IPS-NIHi11 (cell line): ENCODE results near the gene PALM.
"Not testable (repeated sequence)": the region's sequence is repeated elsewhere in the genome, so short reads cannot be mapped to it uniquely, and the experiment has no call there.

Source experiments
- DNase-seq: peaks from one replicate; pipeline ENCODE4 v3.0.0; 2012; ENCODE audit warnings: mixed read lengths, low spot score

Gene PALM

DNA sequence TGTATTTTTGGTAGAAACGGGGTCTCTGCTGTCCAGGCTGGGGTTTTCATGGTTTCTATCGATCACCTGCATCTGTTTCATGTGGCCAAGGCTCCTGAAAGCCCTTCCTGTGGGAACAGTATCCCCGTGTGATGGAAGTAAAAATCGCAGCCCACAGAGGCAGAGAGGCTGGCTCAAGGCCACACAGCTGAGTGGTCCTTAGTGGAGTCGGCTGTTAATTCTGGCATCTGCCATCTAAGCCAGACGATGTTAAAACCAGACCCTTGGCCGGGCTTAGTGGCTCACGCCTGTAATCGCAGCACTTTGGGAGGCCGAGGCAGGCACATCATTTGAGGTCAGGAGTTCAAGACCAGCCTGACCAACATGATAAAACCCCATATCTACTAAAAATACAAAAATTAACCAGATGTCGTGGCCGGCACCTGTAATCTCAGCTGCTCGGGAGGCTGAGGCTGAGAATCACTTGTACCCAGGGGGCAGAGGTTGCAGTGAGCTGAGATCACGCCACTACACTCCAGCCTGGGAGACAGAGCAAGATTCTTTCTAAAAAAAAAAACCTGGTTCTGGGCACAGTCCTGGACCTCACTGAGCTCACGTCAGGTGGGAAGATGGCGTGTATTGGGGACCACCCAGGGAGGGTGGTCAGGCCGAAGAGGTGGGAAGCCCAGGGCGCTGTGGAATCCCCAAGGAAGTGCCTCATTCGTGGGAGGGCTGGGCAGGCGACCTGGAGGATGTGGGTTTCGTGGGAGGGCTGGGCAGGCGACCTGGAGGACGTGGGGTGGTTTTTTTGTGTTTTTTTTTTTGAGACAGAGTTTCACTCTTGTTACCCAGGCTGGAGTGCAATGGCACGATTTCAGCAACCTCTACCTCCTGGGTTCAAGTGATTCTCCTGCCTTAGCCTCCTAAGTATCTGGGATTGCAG, 23.7 kb downstream of the PALM start:
- DNase-seq, result no peak

DNA sequence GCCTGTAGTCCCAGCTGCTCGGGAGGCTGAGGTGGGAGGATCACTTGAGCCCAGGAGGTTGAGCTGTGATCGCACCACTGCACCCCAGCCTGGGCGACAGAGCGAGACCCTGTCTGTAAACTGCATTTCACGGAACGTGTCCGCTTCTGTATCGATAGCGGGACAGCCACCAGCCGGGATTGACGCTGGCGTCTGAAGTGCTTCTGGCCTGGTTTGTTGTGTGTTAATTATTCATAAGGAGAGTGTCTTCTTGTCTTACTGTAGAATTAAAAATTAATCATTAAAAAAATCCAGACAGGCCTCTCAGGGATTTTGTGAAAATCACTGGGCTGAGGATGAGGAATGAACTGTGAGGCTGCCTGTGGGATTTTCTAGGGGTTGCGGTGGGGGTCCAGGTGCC, 26.0 kb downstream of the PALM start:
- no peak for DNase-seq

DNA sequence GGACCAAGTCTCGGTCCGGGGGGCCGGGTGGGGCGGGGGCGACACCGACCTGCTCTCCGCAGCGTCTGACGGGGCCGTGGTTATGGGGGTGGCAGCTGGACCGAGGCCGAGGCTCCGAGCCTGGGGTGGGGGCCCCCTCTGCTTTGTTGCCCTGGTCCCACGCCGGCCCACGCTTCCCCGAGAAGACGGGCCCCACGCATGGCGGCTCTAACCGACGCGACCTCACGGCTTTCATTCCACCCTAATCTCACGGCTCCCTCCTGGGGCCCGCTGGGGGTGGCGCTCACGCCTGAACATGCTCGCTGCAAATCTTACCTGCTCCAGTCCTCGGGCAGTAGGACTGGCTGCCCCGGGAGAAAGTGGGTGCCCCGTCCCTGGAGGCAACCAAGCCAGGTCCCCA, 27.4 kb downstream of the PALM start:
- DNase-seq, result no peak

DNA sequence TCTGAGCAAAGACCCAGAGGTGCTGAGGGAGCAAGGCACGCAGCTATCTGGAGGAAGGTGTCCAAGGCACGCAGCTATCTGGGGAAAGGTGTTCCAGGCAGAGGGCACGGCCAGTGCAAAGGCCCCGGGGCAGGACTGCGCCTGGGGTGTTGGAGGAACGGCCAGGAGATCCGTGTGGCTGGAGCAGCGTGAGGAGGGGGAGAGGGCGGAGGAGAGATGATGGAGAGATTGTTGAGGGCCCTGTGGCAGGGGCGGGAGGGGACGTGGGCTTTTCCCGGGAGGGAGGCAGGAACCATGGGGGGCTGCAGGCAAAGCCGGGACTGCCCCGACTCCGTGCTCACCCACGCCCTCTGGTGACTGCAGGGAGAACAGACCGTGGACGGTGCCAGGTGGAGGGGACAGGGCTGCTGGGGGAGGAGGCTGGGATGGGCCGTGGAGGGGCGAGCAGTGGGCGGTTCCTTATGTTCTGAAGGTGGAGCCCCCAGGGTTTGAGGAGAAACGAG, 28.9 kb downstream of the PALM start:
- peak; percentile 93 for DNase-seq

DNA sequence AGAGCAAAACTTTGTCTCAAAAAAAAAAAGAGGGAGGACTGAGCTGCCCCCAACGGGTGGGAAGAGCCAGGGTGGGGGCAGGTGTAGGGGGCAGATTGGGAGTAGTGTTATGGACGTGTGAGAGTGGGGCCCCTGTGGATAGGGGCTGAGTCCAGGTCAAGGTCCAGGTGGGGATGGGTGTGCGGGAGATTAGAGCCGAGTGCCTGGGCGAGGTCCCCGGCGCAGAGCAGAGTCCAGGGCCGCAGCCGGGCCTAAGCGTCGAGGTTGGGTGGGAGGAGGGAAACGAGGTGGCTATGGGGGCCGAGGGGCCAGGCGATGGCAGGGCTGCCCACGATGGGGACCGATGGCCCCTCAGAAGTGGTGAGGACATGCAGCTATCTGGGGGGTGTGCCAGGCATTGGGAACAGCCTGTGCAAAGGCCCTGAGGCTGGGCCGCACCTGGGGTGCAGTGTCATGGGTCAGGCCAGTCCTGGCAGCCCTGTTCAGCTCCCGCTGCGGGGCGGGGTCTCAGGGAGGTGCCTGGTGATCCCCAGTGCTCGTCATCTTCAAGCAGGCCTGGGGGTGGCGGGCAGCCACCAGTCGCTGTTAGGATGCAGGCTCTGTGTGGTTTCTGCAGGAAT, 29.9 kb downstream of the PALM start:
- DNase-seq, result no peak

DNA sequence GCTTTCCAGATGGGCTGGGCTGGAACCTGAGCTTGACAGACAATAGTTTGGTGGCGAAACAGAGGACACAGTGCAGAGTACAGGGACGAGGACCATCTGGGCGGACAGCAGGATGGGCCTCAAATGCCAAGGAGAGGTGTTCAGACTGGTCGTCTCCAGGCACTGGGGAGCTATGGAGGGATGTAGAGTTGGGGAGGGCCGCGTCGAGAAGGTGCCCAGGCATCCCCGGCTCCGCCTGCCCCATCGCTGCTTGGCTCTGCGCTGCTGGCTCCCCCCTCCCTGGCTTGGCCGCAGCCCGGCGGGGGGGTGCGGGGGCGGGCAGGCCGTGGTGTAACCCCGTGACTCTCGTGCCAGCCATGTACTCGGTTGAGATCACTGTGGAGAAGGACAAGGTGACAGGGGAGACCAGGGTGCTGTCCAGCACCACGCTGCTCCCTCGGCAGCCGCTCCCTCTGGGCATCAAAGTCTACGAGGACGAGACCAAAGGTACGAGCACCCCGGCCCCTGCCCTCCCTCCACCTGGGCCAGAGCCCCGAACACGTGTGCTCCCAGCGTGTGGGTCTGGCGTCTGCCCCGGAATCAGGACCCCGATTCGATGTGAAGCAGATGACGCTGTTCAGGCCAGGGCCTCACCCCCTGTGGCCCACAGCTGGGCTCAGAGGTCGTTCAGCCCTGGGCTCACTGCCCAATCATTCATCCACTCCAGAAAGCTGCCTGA, 31.4 kb downstream of the PALM start:
- DNase-seq, result no peak

DNA sequence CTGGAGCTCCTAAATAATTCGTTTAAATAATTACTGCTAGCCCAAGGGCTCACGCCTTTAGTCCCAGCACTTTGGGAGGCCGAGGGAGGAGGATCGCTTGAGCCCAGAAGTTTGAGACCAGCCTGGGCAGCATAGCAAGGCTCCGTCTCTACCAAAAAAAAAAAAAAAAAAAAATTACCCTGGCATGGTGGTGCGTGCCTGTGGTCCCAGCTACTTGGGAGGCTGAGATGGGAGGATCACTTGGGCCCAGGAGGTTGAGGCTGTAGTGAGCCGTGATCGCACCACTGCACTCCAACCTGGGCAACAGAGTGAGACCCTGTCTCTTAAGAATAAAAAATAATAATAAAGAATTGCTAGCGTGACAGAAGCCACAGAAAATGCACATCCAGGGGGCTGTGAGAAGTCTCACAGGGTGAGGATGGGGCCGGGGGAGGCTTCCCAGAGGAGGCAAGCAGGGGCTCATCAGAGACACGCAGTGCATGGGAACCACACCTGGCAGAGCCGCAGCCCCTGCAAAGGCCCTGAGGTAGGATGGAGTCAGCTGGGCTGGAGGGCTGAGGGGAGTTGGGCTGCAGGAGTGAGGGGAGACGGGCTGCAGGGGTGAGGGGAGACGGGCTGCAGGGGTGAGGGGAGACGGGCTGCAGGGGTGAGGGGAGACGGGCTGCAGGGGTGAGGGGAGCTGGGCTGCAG, 32.2 kb downstream of the PALM start:
- DNase-seq, result not testable (repeated sequence)

DNA sequence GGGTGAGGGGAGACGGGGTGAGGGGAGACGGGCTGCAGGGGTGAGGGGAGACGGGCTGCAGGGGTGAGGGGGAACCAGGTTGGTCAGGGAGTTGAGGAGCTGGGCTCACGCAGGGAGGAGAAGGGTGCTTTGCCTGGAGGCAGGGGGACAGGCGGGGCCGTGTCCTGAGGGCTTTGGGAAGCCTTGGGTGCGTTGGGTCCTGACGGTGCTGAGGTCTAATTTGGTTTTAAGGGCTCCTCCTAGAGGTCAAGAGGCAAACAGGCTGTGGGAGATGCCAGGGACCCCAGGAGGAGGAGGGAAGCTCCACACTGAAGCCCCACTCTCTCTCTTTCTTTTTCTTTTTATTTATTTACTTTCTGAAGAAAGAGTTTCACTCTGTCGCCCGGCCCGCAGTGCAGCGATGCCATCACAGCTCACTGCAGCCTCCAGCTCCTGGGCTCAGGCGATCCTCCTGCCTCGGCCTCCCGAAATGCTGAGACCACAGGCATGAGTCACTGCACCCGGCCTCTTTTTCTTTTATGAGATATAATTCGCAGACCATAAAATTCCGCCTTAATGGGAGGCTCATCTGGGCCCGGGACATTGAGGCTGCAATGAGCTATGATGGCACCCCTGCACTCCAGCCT, 32.9 kb downstream of the PALM start:
- peak; percentile 89 for DNase-seq

DNA sequence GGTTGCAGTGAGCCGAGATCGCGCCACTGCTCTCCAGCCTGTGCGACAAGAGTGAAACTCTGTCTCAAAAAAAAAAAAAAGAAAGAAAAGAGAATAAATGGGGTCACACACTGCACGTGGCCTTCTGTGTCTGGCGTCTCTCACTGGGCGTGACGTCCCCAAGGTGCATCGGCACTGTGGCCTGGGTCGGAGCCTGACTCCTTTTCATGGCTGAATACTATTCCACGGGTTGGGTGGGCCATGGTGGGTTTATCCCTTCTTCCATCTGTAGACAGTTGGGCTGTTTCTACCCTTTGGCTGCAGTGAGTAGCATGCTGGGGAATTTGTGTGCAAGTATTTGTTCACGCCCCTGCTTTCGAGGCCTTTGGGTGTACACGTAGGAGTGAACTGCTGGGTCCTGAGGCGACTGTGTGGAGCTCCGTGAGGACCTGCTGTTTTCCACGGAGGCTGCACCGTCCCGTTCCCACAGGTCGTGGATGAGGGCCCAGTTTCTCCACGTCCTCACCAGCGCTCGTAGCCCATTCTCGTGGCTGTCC, 33.9 kb downstream of the PALM start:
- no peak for DNase-seq

DNA sequence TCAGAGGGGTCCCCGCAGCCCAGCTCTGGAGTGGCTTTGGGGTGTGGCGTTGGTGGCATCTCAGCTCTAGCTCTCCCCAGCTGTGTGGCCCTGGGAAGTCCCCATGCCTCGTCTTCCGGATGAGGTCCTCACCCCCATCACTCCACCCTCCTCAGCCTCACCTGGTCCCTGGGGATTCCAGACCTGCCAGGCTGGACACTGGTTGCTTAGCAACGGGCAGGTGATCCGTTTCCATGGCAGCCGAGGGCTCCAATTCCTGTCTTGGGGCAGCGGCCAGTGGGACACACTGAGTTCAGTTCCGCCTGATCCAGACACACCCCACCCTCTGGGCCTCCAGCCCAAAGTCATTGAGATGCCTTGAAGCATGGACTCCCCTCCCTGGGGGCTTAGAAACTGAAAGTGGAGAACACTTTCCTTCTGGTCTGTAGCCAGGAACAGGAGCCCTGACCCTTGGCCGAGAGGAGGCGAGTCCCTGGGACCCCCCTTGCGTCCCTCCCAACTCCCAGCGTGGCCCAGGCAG, 34.5 kb downstream of the PALM start:
- peak; percentile 75 for DNase-seq

DNA sequence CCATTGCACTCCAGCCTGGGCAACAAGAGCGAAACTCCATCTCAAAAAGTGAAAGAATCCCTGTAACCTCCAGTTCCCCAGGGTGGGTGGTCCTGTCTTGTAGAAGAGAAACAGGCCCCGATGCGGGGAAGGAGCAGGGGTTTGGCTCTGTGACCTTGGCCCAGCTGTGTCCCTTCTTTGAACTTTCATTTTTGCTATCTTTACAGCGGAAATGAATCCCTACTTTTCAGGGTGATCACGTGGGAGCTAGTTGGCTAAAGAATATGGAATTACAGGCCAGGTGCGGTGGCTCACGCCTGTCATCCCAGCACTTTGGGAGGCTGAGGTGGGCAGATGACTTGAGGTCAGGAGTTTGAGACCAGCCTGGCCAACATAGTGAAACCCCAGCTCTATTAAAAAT, 36.4 kb downstream of the PALM start:
- DNase-seq, result not testable (repeated sequence)

DNA sequence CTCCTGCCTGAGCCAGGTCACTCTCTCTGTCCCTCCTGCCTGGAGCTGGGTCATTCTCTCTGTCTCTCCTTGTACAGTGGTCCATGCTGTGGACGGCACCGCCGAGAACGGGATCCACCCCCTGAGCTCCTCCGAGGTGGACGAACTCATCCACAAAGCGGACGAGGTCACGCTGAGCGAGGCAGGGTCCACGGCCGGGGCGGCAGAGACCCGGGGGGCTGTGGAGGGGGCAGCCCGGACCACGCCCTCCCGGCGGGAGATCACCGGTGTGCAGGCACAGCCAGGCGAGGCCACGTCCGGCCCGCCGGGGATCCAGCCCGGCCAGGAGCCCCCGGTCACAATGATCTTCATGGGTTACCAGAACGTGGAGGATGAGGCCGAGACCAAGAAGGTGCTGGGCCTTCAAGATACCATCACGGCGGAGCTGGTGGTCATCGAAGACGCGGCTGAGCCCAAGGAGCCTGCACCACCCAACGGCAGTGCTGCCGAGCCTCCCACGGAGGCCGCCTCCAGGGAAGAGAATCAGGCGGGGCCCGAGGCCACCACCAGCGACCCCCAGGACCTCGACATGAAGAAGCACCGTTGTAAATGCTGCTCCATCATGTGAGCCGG, 37.6 kb downstream of the PALM start:
- DNase-seq, result no peak

DNA sequence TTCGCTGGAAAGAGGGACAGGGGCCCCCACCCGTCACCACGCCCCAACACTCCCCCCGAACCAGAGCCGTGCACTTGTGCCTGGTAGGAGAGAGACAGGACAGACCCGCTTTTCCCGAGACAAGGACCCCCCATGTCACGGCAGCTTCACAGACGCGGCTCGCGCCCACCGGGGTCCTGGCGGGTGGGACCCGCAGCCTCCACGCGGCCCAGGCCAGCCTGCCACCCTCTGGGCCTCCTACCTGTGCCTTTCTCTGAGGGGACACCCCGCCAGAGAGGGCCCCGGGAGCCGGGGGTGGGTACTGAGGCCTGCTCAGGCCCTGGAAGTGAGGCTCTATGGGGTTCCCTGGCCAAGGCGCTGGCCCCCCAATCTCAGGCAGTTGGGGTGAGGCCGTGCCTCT, 38.2 kb downstream of the PALM start:
- DNase-seq, result no peak

DNA sequence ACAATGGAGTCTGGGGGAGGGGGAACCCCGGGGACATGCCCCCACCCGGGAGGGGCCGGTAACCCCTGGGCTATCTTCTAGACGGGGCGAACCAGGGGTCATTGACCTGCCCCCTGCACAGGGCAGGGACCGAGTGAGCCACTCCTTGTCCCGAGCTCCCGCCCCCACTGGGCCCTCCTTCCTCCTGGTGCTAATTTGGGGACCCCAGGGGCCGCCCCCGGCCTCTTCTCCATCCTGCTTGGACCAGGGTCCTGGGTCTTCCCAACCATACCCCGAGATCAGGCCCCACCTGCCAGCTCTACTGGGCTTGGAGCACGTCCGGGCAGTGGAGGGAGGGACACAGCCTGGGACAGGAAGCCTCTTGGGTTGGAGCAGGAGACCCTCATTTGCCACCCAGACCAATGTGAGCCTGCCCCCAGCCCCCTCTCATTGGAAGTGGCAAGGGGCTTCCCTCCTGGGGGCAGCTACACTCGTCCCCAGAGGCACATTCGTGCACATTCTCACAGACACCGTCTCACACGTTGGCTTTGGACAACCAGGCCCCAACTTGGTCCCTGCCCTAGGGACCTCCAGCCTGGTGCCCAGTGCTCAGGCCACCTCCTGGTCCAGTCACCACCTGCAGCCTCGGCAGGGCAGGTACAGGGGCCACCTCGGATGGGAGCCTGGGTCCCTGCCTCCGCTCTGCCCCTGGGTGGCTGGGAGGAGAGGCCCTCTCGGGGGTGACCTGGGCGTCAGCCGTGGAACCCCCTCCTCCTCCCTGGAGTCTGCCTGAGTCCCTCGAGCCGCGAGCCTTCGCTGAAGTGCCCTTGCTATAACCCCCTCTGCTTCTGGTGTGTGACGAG, 38.9 kb downstream of the PALM start:
- no peak for DNase-seq

DNA sequence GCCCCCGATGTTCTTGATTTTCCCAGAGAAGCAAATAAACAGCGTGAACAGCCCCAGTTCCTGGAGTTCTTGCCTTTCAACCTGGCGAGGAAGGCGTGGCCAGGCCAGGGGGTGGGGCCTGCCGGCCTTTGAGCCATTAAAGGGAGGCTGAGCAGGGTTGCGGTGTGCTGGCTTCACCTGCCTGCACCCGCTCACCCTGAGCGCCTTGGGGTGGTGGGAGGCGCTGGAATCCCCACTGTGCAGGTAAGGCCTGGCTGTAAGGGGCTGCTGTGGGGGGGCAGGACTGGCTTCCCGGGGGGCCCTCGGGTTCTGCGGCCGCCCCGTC, 39.5 kb downstream of the PALM start:
- DNase-seq, result peak; percentile 64

DNA sequence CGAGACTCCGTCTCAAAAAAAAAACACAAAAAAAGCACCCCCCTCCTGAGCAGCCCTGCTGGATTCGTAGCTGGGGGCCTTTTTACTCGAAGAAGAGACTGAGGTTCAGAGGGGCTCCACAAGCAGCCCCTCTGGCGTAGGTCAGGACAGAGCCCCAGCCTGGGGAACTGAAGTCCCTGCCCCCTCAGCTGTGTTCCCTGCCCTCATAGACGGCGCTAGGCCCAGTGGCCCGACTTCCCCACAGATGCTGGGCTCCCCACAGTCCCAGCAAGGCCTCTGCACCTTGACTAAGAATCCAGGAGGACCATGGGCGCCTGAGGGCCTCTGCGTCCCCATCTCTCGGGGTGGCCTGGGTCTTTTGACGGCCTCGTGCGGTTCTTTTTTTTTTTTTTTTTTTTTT, 41.1 kb downstream of the PALM start:
- no peak for DNase-seq

DNA sequence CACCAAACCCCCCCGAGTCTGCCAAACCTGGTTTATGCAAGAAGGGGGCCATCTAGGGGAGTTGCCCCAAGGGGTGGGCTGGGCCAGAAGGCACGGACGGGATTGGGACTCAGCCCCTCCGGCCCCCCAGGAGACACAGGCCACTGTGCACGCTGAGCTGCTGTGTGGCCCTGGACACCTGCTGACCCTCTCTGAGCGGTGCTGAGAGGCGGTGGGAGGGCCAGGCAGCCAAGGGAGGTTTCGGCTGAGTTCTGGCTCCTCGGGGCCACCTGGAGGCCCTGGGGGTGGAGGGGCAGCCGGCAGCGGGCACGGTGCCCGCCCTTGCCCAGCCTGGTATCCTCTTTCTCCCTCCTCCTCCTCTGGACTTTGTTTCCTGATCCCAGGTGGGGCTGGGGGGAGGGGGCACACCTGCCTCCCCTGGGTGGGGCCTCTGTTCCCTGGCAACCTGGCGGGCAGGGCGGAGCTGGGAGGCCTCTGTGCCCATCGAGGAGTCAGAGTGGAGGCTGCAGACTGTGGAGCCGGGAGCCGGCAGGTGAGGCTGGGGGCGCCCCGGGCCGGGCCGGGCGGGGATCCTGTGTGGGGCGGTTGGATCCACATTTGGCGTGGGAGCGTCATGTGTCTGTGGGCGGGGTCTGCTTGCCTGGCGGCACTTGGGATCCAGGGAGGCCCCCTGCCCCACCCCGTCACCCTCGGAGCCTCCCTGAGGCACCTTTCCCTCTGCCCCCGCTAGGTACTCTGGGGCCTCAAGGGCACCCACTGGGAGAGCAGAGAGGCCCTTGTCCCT, 42.1 kb downstream of the PALM start, which contains the start of gene MISP:
Gene MISP (plus strand): TSS at position 473 of the 784 bp plus-strand sequence. CDS start 5,835 bp downstream, outside the sequence.
- no peak for DNase-seq

DNA sequence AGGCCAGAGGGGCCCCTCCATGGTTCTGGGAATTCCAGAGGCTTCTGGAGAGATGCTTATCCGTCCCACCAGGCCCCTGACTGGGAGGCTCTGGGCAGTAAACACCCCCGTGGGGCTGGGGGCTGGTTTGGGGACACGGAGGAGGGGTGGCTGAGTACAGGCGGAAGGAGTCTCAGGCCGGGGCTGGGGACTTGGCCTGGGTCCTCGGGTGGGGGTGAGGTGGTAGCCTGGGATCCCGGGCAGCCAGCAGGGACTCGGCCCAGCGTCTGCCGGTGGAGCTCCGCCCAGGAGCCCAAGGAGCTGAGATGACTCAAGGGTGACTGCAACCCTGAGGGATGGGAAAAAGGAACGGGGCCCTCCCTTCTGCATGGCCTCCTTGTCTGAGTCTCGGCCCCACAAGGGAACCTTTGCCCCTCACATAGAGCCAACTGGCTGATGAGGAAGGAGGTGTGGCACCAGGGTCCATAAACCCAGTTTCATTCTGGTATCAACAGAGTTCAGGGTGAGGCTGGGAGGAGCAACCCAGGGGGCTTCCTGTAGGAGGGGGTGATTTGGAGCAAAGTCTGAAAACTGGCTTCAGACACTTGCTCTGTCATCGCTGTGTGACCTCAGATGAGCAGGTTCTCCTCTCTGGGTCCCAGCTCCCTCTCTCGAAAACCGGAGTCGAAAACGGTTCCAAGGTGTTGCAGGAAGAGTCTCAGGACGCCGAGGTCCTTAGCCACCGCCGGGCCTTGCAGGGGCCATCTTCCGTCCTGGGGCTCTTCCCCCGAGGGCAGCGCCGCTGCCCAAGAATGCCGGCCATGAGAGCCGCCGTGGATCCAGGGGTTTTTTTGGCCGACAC, 43.0 kb downstream of the PALM start:
- DNase-seq, result peak; percentile 72
